Measurements from ENCODE around the gene HNRNPA1. TPM values are rescaled to one million over a fixed set of nuclear protein-coding genes. Genes with fewer than 3 reads are reported as not detected.

HNRNPA1 gene
- polyA plus RNA-seq, 3 donors: 266 to 1,181 (median 308) TPM

GRCh38 chr12:54287261-54288157, 7.0 kb downstream of the HNRNPA1 start:
- H3K27ac ChIP-seq (ENCODE audit: low read depth in 1 of 2, low read length in 2 of 2): peak overlapping the region; percentile 23 to 83
- TF ChIP-seq, protein P1, sequence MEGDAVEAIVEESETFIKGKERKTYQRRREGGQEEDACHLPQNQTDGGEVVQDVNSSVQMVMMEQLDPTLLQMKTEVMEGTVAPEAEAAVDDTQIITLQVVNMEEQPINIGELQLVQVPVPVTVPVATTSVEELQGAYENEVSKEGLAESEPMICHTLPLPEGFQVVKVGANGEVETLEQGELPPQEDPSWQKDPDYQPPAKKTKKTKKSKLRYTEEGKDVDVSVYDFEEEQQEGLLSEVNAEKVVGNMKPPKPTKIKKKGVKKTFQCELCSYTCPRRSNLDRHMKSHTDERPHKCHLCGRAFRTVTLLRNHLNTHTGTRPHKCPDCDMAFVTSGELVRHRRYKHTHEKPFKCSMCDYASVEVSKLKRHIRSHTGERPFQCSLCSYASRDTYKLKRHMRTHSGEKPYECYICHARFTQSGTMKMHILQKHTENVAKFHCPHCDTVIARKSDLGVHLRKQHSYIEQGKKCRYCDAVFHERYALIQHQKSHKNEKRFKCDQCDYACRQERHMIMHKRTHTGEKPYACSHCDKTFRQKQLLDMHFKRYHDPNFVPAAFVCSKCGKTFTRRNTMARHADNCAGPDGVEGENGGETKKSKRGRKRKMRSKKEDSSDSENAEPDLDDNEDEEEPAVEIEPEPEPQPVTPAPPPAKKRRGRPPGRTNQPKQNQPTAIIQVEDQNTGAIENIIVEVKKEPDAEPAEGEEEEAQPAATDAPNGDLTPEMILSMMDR (IDR thresholded peaks at IDR 0.05): no peak
- WGBS (ENCODE audit: insufficient coverage): 54% methylated on average over 5 of the region's 8 CpGs
- Mint-ChIP-seq H3K4me3 (no peak overlapping the region), H3K4me1 (peaks cover 91% of the 10 kb centered on the region), H3K36me3 (peaks cover 86 to 97% of the 10 kb centered on the region in 2 donors), H3K27ac (peak overlapping the region; percentile 19 to 94 (median 35)), H3K27me3 (ENCODE audit: low read depth in 3 of 3) (no peaks in the 10 kb centered on the region), H3K9me3 (no peaks in the 10 kb centered on the region)
- peaks cover 100% of the 10 kb centered on the region for H3K79me2 ChIP-seq (ENCODE audit: insufficient read depth, low read length)
- no peak for DNase-seq
- no peaks in the 10 kb centered on the region for H3K9me3 ChIP-seq (replicated peaks in 1 of 2; ENCODE audit: control insufficient read depth in 1 of 2, insufficient read depth in 1 of 2, low read length in 2 of 2)
- peaks cover 98% of the 10 kb centered on the region for H4K20me1 ChIP-seq (ENCODE audit: insufficient read depth, low read length)
- H3K4me2 ChIP-seq (replicated peaks; ENCODE audit: extremely low read depth, low read length, poor library complexity, severe bottlenecking): no peak overlapping the region
- no peak overlapping the region for H3K9ac ChIP-seq (ENCODE audit: insufficient read depth, low read length, poor library complexity, severe bottlenecking)
- no peak overlapping the region for H2AFZ ChIP-seq (ENCODE audit: insufficient read depth, low read depth, low read length, poor library complexity, severe bottlenecking)
- H3K27me3 ChIP-seq (ENCODE audit: control insufficient read depth in 2 of 2, insufficient read depth in 2 of 2, low read length in 2 of 2): no peaks in the 10 kb centered on the region
- H3K4me1 ChIP-seq (ENCODE audit: control insufficient read depth in 1 of 2, insufficient read depth in 2 of 2, low read length in 2 of 2): peaks cover 91 to 100% of the 10 kb centered on the region in 2 donors
- intact Hi-C loops (cut with micrococcal nuclease): no loop called here
- H3K4me3 ChIP-seq (replicated peaks in 1 of 3; ENCODE audit: low read depth in 2 of 3, low read length in 3 of 3): no peak overlapping the region
- peaks cover 72 to 97% of the 10 kb centered on the region in 2 donors for H3K36me3 ChIP-seq (replicated peaks in 1 of 2; ENCODE audit: control insufficient read depth in 1 of 2, insufficient read depth in 2 of 2, low read length in 2 of 2)

GRCh38 chr12:54292083-54292930, 11.8 kb downstream of the HNRNPA1 start:
- Mint-ChIP-seq H3K9me3 (peaks cover 0 to 2% (median 0%) of the 10 kb centered on the region in 7 donors), H3K27ac (peak overlapping the region; percentile 72 to 90 (median 83)), H3K36me3 (peaks cover 66 to 95% of the 10 kb centered on the region in 2 donors), H3K4me3 (no peak overlapping the region), H3K27me3 (ENCODE audit: low read depth in 3 of 3) (no peaks in the 10 kb centered on the region), H3K4me1 (peaks cover 92% of the 10 kb centered on the region)
- no peaks in the 10 kb centered on the region for H3K27me3 ChIP-seq (ENCODE audit: control insufficient read depth in 2 of 2, insufficient read depth in 2 of 2, low read length in 2 of 2)
- peak overlapping the region; percentile 31 to 58 for H3K27ac ChIP-seq (ENCODE audit: low read depth in 1 of 2, low read length in 2 of 2)
- no peak overlapping the region for H3K4me3 ChIP-seq (replicated peaks in 1 of 3; ENCODE audit: low read depth in 2 of 3, low read length in 3 of 3)
- intact Hi-C loops (cut with micrococcal nuclease): loop anchor here in 1 of 2 donors (5.0 kb wide), 1 partner anchor 85 kb away; no protein-coding TSS in a partner anchor
- no peak for DNase-seq
- H3K4me1 ChIP-seq (ENCODE audit: control insufficient read depth in 1 of 2, insufficient read depth in 2 of 2, low read length in 2 of 2): peaks cover 97 to 100% of the 10 kb centered on the region in 2 donors
- no peak overlapping the region for H3K9ac ChIP-seq (ENCODE audit: insufficient read depth, low read length, poor library complexity, severe bottlenecking)
- H3K79me2 ChIP-seq (ENCODE audit: insufficient read depth, low read length): peaks cover 100% of the 10 kb centered on the region
- no peak overlapping the region for H2AFZ ChIP-seq (ENCODE audit: insufficient read depth, low read depth, low read length, poor library complexity, severe bottlenecking)
- peaks cover 94% of the 10 kb centered on the region for H4K20me1 ChIP-seq (ENCODE audit: insufficient read depth, low read length)
- no peaks in the 10 kb centered on the region for H3K9me3 ChIP-seq (replicated peaks in 1 of 2; ENCODE audit: control insufficient read depth in 1 of 2, insufficient read depth in 1 of 2, low read length in 2 of 2)
- TF ChIP-seq, protein P1 (IDR thresholded peaks at IDR 0.05): no peak
- peak overlapping the region; percentile 33 for H3K4me2 ChIP-seq (replicated peaks; ENCODE audit: extremely low read depth, low read length, poor library complexity, severe bottlenecking)
- H3K36me3 ChIP-seq (replicated peaks in 1 of 2; ENCODE audit: control insufficient read depth in 1 of 2, insufficient read depth in 2 of 2, low read length in 2 of 2): peaks cover 60 to 86% of the 10 kb centered on the region in 2 donors
- WGBS (ENCODE audit: insufficient coverage): 88% methylated on average over 27 of the region's 30 CpGs
